ENCODE measurements around the gene FAM8A1.
A peak's percentile ranks its signal among the peaks of the same experiment; 100 is the strongest.
"Not testable (repeated sequence)": the region's sequence is repeated elsewhere in the genome, so short reads cannot be mapped to it uniquely, and the experiment has no call there.

The FAM8A1 gene, protein sequence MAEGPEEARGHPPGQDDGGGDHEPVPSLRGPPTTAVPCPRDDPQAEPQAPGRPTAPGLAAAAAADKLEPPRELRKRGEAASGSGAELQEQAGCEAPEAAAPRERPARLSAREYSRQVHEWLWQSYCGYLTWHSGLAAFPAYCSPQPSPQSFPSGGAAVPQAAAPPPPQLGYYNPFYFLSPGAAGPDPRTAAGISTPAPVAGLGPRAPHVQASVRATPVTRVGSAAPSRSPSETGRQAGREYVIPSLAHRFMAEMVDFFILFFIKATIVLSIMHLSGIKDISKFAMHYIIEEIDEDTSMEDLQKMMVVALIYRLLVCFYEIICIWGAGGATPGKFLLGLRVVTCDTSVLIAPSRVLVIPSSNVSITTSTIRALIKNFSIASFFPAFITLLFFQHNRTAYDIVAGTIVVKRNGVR

DNA sequence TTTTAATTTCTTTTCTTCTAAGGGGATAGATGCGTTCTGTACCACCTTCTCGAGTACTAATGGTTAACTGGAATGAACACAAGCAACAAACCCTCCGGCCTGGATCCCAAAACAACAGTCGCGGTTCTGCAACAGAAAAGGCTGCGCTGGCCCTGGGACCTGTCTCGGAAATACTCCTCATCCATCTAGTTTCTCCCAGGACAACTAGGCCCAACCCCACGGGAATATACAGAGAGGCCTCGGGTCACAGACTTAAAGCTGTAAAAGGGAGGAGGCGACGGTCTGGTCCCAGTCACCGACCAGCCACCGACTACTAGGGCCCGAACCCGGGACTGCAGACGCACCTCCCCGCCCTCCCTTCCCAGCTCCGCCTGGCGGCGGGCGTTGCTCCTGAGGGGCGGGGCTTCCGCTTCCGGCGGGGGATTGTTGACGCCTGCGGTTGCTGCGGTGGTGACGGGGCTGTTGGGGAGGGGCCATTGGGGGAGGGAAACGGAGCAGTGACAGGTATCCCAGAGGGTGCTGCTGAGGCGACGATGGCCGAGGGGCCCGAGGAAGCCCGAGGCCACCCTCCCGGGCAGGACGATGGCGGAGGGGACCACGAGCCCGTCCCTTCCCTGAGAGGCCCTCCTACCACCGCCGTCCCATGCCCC is at the start of gene FAM8A1:
Gene FAM8A1 (plus strand): TSS at position 426 of the 650 bp plus-strand sequence. CDS start 108 bp downstream, at position 534.
- DNase-seq (ENCODE audit: low read depth, low spot score), result peak; percentile 90

DNA sequence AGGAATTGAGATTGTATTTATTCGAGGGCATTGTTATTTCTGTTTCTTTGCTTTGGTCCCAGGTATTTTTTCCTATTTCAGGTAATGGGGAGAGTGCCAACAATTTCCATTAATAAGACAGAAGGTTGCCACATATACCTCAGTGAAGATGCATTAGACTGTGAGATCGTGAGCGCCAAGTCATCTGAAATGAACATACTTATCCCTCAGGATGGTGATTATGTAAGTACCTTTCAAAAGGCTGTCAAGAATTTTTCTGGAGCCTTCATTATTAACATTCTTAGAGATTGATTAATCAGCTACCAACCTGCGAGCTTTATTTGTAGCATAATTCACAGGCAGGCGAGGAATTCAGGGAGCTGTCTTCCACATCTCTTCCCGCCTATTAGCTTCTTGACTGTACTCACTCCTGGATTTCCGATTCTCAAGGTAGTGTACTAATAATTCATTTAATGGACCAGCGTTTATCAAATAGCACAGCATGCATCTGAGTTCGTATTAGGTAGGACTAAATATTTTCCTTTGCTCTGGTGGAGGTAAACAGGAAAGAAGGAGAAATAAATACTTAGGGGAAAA is 48.6 kb upstream of the FAM8A1 start:
- DNase-seq (ENCODE audit: low read depth, low spot score), result no peak

DNA sequence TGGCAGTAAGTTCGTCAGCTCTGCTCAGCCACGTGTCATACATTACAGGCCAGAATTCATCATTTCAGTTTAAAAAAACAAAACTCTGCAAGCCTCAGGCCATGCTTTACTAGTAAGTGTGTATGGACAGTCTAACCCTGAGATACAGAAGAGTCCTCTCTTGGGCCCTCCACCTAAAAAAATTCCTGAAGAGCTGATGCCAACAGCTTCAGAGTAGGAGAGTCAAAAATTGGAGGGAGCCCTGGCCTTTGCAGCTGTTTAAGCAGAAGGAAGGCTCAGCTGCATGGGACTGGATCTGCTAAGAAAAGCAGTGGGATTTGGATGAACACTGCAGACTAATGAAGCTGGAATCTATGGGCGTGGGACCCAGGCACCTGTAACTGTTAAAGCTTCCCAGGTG is 47.2 kb upstream of the FAM8A1 start:
- DNase-seq (ENCODE audit: low read depth, low spot score), result no peak

DNA sequence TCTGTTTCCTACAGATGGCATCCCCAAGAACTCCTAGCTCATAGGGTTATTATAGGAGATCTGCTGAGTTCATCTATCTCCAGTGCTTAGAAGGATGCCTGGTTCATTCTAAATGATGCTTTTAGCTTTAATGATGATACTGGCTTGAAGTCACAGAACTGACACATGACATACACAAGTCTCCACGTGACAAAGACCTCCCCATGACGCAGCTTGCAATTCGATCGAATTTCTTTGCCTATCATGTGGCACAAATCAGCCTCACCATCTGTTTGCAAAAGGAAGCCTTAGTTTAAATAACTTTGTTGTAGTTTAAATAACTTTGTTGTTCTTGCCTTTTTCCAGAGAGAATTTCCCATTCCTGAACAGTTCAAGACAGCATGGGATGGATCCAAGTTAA is 44.1 kb upstream of the FAM8A1 start:
- no peak for DNase-seq (ENCODE audit: low read depth, low spot score)

DNA sequence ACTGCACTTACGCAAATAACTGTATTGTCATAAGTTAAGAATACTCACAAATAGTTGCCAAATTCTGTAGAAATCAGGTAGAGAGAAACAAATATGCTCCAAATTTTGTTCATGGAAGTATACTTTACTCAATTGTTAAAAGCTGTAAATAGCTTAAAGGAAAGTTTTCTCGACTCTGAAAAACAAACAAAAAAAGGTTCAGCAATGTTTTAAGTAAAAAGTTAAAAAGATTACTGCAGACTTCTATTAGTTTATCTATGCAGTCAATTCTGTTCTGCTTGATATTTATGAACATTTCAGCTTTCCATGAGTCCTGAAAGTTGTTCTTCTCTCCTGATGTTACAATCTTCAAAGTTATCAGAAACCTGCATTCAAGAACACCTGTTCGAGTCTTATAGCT is 37.5 kb upstream of the FAM8A1 start:
- DNase-seq (ENCODE audit: low read depth, low spot score), result no peak

DNA sequence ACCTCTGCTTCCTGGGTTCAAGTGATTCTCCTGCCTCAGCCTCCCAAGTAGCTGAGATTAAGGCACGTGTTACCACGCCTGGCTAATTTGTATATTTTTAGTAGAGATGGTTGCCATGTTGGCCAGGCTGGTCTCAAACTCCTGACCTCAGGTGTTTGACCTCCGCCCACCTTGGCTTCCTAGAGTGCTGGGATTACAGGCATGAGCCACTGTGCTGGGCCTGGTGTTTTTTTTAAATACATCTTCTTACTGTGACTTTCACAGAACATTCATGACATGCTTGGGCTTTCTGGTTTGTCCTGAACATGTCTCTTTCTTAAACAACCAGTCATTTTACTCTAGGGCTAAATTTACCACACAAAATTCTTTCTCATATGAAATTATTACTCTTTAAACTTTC is 34.7 kb upstream of the FAM8A1 start:
- DNase-seq (ENCODE audit: low read depth, low spot score), result no peak

DNA sequence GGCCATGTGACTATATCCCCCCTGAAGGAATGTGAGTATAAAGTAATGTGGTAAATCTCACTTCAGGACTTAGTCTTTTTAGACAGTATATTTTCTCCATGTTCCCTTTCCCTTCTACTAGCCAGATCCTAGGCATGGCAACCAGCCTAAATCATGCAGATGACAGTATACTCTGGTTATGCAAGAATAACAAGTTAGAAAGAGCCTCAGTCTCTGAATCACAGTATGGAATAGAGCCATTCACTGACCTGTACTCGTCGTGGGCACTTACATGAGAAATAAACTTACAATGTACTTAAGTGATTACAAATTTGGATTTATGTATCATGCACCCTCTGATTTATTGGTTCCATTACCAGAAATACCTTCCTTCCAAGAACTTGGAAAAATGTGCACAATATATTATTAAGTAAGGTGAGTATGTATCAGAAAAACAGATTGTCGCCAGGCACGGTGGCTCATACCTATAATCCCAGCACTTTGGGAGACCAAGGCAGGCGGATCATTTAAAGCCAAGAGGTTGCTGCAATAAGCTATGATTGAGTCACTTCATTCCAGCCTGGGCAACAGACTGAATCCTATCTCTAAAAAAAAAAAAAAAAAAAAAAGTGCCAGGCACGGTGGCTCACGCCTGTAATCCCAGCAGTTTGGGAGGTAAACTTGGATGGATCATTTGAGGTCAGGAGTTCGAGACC is 25.1 kb upstream of the FAM8A1 start:
- no peak for DNase-seq (ENCODE audit: low read depth, low spot score)

DNA sequence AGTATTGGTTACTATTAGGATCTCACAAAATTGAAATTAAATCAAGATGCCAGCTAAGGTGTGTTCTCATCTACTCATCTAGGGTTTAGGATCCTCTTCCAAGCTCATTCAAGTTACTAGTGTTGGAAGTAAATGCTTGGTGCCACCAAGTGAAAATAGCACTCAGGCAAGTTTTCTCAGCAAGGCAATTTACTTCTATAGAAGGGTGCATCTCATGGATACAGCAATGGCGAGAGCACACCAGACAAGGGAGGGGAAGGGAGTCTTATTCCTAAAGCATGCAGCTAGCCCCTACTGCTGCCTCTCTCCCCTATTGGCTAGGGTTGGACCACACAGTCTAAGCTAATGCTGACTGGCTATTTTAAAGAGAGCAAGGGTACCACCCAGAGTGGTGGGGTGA is 23.0 kb upstream of the FAM8A1 start:
- DNase-seq (ENCODE audit: low read depth, low spot score), result no peak

DNA sequence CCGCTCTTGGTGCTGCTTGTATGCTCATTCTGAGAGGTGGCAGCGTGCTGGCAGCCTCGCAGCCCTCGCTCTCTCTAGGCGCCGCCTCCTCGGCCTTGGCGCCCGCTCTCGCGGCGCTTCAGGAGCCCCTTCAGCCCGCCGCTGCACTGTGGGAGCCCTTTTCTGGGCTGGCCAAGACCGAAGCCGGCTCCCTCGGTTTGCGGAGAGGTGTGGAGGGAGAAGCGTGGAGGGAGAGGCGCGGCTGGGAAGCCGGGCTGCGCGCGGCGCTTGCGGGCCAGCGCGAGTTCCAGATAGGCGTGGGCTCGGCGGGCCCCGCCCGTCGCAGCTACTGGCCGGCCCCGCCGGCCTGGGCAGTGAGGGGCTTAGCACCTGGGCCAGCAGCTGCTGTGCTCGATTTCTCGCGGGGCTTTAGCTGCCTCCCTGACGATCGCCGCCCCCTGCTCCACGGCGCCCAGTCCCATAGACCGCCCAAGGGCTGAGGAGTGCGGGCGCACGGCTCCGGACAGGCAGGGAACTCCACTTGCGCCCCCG is 19.5 kb upstream of the FAM8A1 start:
- DNase-seq (ENCODE audit: low read depth, low spot score), result no peak

DNA sequence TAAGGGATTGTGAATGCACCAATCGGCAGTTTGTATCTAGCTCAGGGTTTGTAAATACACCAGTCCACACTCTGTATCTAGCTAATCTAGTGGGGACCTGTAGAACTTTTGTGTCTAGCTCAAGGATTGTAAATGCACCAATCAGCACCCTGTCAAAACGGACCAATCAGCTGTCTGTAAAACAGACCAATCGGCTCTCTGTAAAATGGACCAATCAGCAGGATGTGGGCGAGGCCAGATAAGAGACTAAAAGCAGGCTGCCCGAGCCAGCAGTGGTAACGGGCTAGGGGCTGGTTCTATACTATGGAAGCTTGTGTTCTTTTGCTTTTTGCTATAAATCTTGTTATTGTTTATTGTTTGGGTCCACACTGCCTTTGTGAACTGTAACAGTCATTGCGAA is 18.8 kb upstream of the FAM8A1 start:
- not testable (repeated sequence) for DNase-seq (ENCODE audit: low read depth, low spot score)

DNA sequence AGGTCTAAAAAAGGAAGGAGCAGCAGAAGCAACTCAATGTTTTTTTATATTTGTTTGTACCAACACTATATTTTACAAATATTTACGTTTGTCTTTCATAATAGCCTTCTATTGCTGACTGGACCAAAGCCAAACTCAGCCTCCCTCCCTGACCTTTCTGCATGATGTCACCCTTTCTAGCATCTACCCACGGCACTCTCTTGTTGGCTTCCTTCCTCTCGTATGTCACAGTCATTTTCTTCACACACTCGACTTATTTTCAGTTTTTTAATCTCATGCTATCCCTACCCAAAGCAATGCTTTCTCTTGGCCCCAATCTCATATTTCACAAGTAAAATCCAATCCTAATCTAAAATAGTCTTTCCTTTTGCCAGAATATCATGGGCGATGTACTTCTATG is 16.3 kb upstream of the FAM8A1 start:
- DNase-seq (ENCODE audit: low read depth, low spot score), result no peak

DNA sequence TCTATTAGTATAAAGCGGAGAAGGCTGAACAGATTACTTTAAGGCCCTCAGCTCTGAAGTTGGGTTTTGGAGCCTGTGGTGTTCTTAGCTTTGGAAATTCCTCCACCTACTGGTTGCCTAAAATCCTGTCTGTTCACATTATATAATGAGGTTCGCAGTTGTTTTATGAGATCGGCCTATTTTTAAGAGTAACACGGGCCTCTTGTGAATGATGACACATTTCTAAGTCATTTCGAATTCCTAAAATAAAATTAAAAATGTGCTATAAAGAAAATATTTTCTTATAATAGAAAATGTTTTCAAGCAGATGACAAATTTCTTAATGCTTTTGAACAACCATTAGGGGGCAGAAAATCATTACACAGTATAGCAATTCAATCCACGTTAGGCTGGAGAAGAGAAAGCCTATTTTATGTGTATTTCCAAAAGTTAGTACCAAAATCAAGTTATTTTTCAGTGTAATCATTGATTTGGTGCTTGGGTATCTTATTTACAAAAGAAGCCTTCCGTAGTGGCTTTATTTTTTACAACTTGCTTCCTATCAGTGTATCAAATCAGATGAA is 15.8 kb upstream of the FAM8A1 start:
- DNase-seq (ENCODE audit: low read depth, low spot score), result no peak

DNA sequence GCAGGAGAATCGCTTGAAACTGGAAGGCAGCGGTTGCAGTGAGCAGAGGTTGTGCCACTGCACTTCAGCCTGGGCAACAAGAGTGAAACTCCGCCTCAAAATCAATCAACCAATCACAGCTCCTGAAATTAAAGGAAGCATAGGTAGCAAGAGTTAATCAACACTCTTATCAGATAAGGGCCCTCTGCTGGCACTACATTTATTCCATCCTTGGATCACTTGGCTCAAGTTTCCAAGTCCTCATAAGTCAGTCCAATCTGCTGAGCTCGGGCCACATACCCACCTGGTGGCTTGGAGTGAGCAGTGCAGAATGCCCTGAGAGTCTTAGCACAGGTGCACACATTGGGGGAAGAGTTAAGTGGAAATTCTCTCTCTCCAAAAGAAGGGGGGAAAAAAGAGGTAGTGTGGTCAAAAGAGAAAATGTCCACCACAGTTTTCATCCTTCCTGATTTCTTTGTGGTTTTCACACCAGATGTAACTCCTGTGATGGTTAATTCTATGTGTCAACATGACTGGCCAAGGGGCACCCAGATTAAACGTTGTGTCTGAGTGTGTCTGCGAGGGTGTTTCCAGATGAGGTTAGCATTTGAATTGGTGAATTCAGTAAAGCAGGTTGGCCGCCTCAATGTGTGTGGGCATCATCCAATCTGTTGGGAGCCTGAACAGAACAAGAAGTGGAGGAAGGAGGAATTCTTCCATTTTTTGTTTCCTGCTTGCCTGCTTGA is 14.2 kb upstream of the FAM8A1 start:
- DNase-seq (ENCODE audit: low read depth, low spot score), result no peak

DNA sequence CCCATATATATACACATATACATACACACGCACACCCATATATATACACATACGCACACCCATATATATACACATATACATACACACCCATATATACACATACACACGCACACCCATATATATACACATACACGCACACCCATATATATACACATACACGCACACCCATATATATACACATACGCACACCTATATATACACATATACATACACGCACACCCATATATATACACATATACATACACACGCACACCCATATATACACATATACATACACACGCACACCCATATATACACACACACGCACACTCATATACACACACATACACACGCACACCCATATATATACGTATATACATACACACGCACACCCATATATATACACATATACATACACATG is 13.5 kb upstream of the FAM8A1 start:
- DNase-seq (ENCODE audit: low read depth, low spot score), result not testable (repeated sequence)

DNA sequence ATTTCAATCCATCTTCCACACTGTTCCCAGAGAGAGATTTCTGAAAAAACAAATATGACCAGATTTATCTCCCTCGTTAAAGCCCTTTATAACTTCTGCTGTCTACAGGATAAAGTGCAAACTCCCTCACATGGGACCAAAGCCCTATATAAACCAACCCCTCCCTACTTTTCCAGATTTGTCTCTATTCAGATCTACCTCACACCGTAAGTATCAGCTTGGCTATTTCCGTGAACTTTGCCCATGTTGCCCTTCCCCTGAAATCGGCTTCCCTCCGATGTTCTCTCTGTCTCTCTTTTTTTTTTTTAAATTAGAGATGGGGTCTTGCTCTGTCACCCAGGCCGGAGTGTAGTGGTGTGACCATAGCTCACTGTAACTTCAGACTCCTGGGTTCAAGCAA is 12.1 kb upstream of the FAM8A1 start:
- no peak for DNase-seq (ENCODE audit: low read depth, low spot score)

DNA sequence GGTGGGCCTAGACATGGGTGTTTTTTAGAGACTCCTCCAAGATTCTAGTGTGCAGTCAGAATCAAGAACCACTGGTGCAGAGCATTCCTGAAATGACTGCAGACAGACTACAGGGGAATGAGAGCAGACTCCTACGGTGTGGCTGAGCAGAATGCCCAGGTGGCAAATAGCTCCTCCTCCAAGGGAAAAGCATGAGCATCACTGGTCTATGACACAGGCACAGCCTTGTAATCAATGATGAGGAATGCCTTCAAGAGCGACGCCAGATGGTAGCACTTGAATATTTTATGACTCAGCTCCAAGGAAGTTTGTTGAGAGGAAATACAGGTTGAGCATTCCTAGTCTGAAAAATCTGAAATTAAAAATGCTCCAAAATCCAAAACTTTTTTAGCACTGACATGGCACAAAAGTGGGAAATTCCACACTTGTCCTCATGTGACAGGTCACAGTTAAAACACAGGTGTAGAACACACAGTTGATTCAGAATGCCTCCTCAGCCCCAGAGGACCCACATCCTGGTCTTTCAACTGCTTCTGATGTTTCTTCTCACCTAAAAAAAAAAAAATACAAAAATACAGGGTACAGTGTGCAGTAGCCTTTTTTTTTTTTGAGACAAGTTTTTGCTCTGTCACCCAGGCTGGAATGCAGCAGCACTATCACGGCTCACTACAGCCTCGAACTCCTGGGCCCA is 10.6 kb upstream of the FAM8A1 start:
- no peak for DNase-seq (ENCODE audit: low read depth, low spot score)

DNA sequence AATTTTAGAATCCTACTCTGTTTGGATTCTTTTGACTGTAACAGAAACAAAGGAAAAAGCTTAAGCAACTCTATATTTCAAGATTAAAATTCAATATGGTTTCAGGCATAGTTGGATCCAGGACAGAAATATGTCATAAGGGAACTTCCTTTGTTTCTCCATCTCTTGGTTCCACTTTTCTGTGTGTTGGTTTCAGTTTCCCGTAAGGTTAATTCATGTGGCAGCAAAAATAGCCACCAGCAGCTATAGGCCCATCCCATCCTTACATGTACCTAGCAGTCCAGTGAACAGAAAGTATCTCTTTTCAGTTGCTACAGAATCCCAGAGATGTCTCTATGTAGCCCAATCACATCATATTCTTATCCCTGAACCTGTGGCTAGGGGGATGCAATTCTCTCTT is 8.8 kb upstream of the FAM8A1 start:
- DNase-seq (ENCODE audit: low read depth, low spot score), result no peak

DNA sequence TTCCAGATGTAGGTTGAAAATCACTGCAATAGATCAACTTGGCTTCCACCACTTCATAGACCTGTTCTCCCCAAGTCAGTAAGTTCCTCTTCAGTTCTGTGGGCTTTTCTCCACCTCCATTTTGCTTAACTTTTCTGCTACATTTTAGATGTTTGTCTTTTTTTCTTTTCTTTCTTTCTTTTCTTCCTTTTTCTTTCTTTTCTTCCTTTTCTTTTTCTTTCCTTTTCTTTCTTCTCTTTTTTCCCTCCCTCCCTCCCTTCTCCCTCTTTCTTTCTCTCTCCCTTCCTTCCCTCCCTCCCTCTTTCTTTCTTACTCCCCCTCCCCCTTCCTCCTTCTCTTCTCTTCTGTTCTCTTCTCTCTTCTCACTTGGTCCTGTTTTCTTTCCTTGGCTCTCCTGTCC is 6.9 kb upstream of the FAM8A1 start:
- no peak for DNase-seq (ENCODE audit: low read depth, low spot score)

DNA sequence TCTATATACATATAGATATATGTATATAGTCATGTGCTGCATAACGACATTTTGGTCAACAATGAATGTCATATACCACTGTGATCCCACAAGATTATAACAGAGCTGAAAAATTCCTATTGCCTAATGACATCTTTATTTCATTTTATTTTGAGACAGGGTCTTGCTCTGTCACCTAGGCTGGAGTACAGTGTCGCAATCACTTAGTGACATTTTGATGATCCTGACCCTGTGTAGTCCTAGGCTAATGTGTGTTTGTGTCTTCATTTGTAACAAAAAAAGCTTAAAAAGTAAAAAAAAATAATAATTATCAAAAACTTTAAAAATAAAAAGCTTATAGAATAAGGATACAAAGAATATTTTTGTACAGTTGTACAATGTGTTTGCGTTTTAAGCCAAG is 4.0 kb upstream of the FAM8A1 start:
- DNase-seq (ENCODE audit: low read depth, low spot score), result no peak
